ENCODE measurements around the gene NANOS1. TPM values are rescaled to one million over a fixed set of nuclear protein-coding genes. Genes with fewer than 3 reads are reported as not detected.

NANOS1 gene
- total RNA-seq, 6 experiments from 2014 or later: 0.05 to 0.33 (median 0.12) TPM

DNA sequence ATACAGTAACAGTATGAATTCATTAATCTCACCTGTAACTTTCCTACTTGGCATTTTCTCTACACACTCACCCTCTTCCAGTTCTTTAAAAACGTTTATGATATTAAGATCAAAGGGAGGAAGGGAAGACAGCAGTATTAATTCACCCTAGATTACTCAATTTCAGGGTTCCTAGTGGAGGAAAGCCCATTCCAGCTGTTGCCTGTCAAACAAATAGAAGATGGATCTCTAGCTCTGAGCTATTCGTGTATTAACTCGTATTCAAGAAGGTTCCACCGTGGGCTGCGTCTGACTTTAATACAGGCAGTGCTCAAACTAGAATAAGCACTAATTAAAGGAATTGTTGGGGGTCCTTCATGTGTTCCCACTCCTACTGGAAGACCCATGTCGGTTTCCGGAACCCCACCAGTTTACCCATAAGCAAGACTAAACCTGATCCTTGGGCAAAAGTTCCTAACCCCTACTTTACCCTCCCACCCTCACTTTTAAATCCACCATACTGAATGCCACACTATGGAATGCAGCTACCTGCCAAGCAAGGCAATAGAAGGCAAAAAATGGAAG is 2.1 kb downstream of the NANOS1 start:
- TF ChIP-seq, protein P1, sequence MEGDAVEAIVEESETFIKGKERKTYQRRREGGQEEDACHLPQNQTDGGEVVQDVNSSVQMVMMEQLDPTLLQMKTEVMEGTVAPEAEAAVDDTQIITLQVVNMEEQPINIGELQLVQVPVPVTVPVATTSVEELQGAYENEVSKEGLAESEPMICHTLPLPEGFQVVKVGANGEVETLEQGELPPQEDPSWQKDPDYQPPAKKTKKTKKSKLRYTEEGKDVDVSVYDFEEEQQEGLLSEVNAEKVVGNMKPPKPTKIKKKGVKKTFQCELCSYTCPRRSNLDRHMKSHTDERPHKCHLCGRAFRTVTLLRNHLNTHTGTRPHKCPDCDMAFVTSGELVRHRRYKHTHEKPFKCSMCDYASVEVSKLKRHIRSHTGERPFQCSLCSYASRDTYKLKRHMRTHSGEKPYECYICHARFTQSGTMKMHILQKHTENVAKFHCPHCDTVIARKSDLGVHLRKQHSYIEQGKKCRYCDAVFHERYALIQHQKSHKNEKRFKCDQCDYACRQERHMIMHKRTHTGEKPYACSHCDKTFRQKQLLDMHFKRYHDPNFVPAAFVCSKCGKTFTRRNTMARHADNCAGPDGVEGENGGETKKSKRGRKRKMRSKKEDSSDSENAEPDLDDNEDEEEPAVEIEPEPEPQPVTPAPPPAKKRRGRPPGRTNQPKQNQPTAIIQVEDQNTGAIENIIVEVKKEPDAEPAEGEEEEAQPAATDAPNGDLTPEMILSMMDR (IDR thresholded peaks at IDR 0.05): no peak
- no peak for DNase-seq

DNA sequence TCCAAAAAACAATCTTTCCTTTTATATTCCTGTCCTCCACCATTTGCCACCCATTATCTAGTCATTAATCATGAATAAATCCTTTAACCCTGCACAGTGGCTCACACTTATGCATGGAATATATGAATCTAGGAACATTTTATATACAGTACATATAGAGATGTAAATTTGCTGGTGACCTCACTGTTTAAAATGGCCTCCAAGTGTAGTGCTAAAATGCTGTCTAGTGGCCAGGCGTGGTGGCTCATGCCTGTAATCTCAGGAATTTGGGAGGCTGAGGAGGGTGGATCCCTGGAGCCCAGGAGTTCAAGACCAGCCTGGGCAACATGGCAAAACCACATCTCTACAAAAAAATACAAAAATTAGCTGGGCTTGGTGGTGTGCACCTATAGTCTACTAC is 9.6 kb downstream of the NANOS1 start:
- TF ChIP-seq, protein P1 (IDR thresholded peaks at IDR 0.05): no peak
- peaks cover 4% of the 10 kb centered on the region; the same call in 1 of the 2 replicates for H3K9me3 Mint-ChIP-seq
- peaks cover 5% of the 10 kb centered on the region; the same call in 1 of the 2 replicates for H3K4me1 Mint-ChIP-seq (ENCODE audit: low read depth)
- H3K27me3 Mint-ChIP-seq (ENCODE audit: insufficient read depth): peaks cover 7% of the 10 kb centered on the region
- no peak overlapping the region for H3K4me3 Mint-ChIP-seq
- peak overlapping the region; percentile 11; the same call in 1 of the 2 replicates for H3K27ac Mint-ChIP-seq
- no peak for DNase-seq
- peaks cover 54% of the 10 kb centered on the region for H3K36me3 Mint-ChIP-seq (ENCODE audit: low read depth)

More for the DNA sequence above, 2.1 kb downstream of the NANOS1 start:
- Mint-ChIP-seq H3K27ac (no peak overlapping the region), H3K36me3 (ENCODE audit: low read depth) (peaks cover 21% of the 10 kb centered on the region), H3K27me3 (ENCODE audit: insufficient read depth) (peaks cover 8% of the 10 kb centered on the region), H3K4me3 (0 out of 2 replicates have a peak overlapping the region, but pooled peaks have one; percentile 16), H3K4me1 (ENCODE audit: low read depth) (peaks cover 16% of the 10 kb centered on the region), H3K9me3 (no peaks in the 10 kb centered on the region)

DNA sequence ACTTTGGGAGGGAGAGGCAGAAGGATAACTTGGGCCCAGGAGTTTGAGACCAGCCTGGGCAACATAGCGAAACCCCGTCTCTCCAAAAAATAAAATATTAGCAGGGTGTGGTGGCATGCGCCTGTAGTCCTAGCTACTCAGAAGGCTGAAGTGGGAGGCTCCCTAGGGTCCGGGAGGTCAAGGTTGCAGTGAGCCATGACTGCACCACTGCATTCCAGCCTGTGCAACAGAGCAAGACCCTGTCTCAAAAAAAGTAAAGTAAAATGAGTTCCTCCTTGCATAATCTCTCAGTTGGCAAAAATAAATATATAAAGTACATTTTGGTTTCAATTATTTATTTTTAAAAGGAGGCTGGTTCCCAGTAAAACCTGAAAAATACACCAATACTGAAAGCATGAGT is 11.8 kb downstream of the NANOS1 start:
- DNase-seq: no peak
- H3K4me1 Mint-ChIP-seq (ENCODE audit: low read depth): peaks cover 5% of the 10 kb centered on the region; the same call in 1 of the 2 replicates
- peaks cover 59% of the 10 kb centered on the region for H3K36me3 Mint-ChIP-seq (ENCODE audit: low read depth)
- no peak overlapping the region for H3K27ac Mint-ChIP-seq
- TF ChIP-seq, protein P1 (IDR thresholded peaks at IDR 0.05): no peak
- peaks cover 4% of the 10 kb centered on the region; the same call in 1 of the 2 replicates for H3K9me3 Mint-ChIP-seq
- H3K27me3 Mint-ChIP-seq (ENCODE audit: insufficient read depth): peaks cover 9% of the 10 kb centered on the region
- H3K4me3 Mint-ChIP-seq: no peak overlapping the region

DNA sequence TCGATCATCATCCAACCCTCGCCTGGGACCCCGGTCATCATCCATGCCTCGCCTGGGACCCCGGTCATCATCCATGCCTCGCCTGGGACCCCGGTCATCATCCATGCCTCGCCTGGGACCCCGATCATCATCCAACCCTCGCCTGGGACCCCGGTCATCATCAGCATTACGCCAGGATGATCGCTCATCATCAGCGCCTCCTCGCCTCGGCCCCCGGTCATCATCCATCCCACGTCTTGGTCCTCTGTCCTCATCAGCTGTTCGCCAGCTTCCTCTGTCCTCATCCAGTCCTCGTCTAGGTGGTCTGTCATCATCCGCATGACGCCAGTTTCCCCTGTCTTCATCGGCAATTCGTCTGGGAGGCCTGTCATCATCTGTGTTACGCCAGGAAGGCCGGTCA is 12.7 kb downstream of the NANOS1 start:
- H3K36me3 Mint-ChIP-seq (ENCODE audit: low read depth): peaks cover 59% of the 10 kb centered on the region
- peaks cover 9% of the 10 kb centered on the region for H3K27me3 Mint-ChIP-seq (ENCODE audit: insufficient read depth)

DNA sequence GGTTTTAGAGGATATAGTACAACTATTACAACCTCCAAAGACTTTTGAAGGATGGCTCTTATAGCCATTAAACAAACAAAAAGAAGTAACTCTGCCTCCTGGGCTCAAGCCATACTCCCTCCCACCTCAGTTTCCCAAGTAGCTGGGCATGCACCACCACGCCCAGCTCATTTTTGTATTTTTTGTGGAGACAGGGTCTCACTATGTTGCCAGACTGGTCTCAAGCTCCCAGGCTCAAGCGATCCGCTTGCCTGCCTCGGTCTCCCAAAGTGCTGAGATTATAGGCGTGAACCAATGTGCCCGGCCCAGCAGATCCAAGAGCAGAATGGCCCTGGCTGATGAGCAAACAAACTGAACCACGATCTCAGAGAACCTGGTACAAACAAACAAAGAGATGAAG is 16.0 kb downstream of the NANOS1 start:
- TF ChIP-seq, protein P1 (IDR thresholded peaks at IDR 0.05): no peak
- DNase-seq: no peak
- H3K9me3 Mint-ChIP-seq: peaks cover 4% of the 10 kb centered on the region; the same call in 1 of the 2 replicates
- no peaks in the 10 kb centered on the region; the same call in 1 of the 2 replicates for H3K4me1 Mint-ChIP-seq (ENCODE audit: low read depth)
- no peak overlapping the region for H3K4me3 Mint-ChIP-seq
- peaks cover 9% of the 10 kb centered on the region for H3K27me3 Mint-ChIP-seq (ENCODE audit: insufficient read depth)
- H3K27ac Mint-ChIP-seq: no peak overlapping the region
- H3K36me3 Mint-ChIP-seq (ENCODE audit: low read depth): peaks cover 73% of the 10 kb centered on the region

More for the DNA sequence above, 12.7 kb downstream of the NANOS1 start:
- Mint-ChIP-seq H3K9me3 (peaks cover 4% of the 10 kb centered on the region; the same call in 1 of the 2 replicates), H3K27ac (no peak overlapping the region), H3K4me1 (ENCODE audit: low read depth) (peaks cover 5% of the 10 kb centered on the region; the same call in 1 of the 2 replicates), H3K4me3 (no peak overlapping the region)
- TF ChIP-seq, protein P1 (IDR thresholded peaks at IDR 0.05): no peak
- no peak for DNase-seq
